ENCODE measurements around the gene PLCB1. TPM values are rescaled to one million over a fixed set of nuclear protein-coding genes. Genes with fewer than 3 reads are reported as not detected.

Gene PLCB1
- polyA plus RNA-seq, 6 donors from 2014 or later: 0.27 to 0.79 (median 0.54) TPM; not detected in 2

DNA sequence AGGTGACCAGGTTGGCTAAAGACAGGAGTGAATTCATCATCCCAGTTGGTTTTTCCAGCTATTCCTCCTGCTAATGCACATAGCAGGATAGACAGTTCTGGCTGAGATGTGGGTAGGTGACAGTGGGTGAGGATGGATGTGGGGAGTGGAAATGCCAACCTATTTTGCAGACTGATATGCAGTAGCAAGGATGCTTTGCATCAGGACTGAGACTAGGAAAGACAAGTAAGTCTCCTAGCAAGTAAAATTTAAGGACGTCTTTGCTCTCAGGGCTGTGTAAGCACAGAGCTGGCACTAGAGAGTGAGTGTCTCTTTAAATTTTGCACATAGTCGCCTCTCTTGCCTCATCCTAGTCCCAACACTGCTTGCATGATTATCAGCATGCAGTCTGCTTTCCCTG lies 568.7 kb downstream of the PLCB1 start:
- Mint-ChIP-seq H3K27ac (no peak overlapping the region), H3K4me1 (no peaks in the 10 kb centered on the region), H3K27me3 (peaks cover 0 to 7% (median 0%) of the 10 kb centered on the region in 3 donors), H3K4me3 (no peak overlapping the region), H3K36me3 (no peaks in the 10 kb centered on the region), H3K9me3 (peaks cover 0 to 3% (median 0%) of the 10 kb centered on the region in 7 donors)
- no peak for DNase-seq
- no peak for ATAC-seq (ENCODE audit: low read depth in 2 of 2)

DNA sequence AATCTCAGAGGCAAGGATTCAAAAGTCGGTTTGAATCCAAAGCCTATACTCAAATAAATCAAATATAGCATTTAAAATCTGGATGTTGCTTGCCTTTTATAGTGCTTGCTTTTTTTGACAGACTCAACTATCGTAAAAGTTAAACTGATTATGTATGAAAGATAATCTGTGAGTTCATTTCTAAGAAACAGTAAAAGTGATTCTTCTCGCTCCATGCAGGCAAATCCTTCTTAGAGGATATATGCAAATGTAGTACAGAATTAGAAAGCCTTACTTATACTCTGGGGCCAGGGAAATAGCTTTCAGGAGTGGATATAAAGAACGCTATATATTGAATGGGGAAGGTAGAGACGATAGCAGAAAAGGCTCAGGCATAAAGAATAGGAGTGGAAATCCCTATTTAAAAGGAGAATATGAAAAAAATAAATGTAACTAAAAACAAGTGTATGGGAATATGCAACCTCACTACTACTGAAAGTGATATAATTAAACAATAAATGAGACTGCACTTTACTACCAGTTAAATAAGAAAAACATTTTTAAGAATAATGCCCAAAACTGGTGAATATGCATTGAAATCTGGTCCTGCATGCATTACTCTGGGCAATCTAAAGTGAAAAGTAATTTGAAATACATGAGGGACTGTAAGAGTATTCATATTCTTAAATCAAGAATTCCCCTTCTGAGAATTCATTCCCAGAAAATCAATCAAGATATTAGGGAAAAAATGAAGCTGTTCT lies 575.1 kb downstream of the PLCB1 start:
- Mint-ChIP-seq H3K4me3 (no peak overlapping the region), H3K27ac (no peak overlapping the region), H3K27me3 (no peaks in the 10 kb centered on the region), H3K36me3 (no peaks in the 10 kb centered on the region), H3K4me1 (no peaks in the 10 kb centered on the region), H3K9me3 (peaks cover 0 to 3% (median 0%) of the 10 kb centered on the region in 7 donors)
- ATAC-seq (ENCODE audit: low read depth in 2 of 2) (no peak), DNase-seq (no peak)

DNA sequence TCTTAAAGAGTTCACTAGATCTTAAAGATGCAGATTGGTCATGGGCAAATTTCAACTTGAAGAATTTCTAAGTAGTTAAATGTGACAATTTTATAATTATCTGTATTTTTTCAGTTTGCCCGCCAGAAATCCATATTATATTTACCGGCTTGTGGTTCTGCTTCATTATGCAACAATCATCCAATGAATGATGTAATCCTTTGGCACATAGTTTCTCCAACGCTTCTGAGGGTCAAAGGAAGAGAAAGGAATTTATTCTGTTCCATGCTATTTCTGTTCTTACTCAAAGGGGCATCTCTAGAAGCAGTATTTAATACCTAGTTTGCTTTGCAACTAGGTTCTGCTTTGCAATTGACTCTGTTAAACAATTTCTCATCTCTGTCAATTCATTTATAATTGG lies 577.6 kb downstream of the PLCB1 start:
- Mint-ChIP-seq H3K27ac (no peak overlapping the region), H3K4me1 (no peaks in the 10 kb centered on the region), H3K4me3 (no peak overlapping the region), H3K36me3 (no peaks in the 10 kb centered on the region), H3K9me3 (peaks cover 0 to 3% (median 0%) of the 10 kb centered on the region in 7 donors), H3K27me3 (no peaks in the 10 kb centered on the region)
- ATAC-seq (ENCODE audit: low read depth in 2 of 2): no peak
- DNase-seq: no peak

DNA sequence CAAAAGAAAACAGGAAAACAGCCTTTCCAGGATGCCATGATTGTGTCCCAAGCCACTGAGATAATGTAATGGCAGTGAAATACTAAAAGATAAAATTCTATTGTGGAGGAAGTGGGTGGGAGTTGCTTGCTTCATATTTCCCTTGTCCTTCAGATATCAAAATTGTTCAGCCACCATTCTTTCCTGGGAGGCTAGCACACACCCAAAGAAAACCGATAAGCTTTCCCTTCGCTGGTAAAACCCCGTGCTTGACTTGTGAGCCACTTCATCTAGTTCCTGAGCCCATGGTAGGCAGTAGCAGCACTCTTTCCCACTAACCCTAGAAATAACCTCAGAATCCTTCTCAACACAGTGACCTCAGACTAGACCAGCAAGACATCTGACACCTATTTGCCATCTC lies 579.4 kb downstream of the PLCB1 start:
- no peak overlapping the region for H3K27ac Mint-ChIP-seq
- no peaks in the 10 kb centered on the region for H3K36me3 Mint-ChIP-seq
- H3K9me3 Mint-ChIP-seq: no peaks in the 10 kb centered on the region
- H3K4me3 Mint-ChIP-seq: no peak overlapping the region
- DNase-seq (no peak), ATAC-seq (ENCODE audit: low read depth in 2 of 2) (no peak)
- H3K27me3 Mint-ChIP-seq: no peaks in the 10 kb centered on the region
- H3K4me1 Mint-ChIP-seq: no peaks in the 10 kb centered on the region

DNA sequence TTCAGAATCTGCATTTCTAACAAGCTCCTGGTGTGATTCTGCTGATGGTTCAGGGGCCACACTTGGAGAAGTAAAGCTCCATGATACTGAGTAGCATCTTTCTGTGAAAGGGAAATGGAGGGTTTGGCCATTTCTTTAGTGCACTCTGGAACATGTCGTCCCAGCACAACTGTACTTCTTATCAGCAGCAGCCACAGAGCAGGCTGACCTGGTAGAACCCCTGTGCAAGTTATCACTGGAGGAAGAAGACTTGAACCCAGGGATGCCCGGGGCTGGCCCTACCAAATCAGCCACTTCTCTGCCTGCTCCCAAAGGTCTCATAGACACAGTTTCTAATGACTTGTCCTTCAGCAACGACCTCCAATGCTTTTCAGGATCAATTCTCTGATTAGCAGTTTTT lies 582.1 kb downstream of the PLCB1 start:
- ATAC-seq (ENCODE audit: low read depth in 2 of 2): no peak
- H3K9me3 Mint-ChIP-seq: no peaks in the 10 kb centered on the region
- no peaks in the 10 kb centered on the region for H3K27me3 Mint-ChIP-seq

DNA sequence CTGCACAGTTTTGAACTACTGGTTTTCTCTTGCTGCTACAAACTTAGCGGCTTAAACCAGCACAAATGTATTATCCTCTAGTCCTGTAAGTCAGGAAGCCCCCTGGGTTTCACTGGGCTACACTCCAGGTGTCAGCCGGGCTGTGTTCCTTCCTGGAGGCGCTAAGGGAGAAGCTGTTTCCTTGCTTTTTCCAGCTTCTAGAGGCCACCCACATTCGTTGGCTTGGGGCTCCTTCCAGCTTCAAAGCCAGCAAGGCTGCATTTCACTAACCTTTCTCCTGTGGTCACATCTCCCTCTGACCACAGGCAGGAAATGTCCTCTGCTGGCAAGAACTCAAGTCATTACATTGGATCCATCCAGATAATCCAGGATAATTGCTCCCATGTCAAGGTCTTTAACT lies 586.2 kb downstream of the PLCB1 start:
- no peaks in the 10 kb centered on the region for H3K36me3 Mint-ChIP-seq
- no peaks in the 10 kb centered on the region for H3K4me1 Mint-ChIP-seq
- ATAC-seq (ENCODE audit: low read depth in 2 of 2) (no peak), DNase-seq (no peak)
- H3K4me3 Mint-ChIP-seq: no peak overlapping the region
- H3K27me3 Mint-ChIP-seq: no peaks in the 10 kb centered on the region
- no peaks in the 10 kb centered on the region for H3K9me3 Mint-ChIP-seq
- no peak overlapping the region for H3K27ac Mint-ChIP-seq

More for the DNA sequence above, 582.1 kb downstream of the PLCB1 start:
- DNase-seq: no peak
- Mint-ChIP-seq H3K36me3 (no peaks in the 10 kb centered on the region), H3K4me1 (no peaks in the 10 kb centered on the region), H3K27ac (no peak overlapping the region), H3K4me3 (no peak overlapping the region)

DNA sequence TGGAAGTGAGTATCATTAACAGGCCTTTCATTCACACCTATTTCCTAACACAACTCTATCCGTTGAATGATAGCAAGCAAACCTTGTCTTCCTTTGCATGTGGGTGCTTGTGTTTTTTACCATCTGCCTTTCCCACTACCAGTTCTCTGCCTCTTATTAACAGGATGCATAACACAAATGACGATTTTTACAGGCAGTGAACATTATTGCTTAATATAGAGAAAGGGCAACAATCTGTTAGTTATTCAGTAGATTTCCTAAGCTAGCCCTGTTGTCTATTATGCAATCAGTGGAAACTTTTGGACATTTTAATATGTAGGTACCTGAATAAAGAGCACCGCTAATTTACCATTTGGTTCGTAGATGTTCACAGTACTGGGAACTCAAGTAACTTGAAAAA lies 588.0 kb downstream of the PLCB1 start:
- Mint-ChIP-seq H3K27ac (no peak overlapping the region), H3K4me1 (no peaks in the 10 kb centered on the region), H3K36me3 (no peaks in the 10 kb centered on the region), H3K4me3 (no peak overlapping the region), H3K27me3 (no peaks in the 10 kb centered on the region), H3K9me3 (no peaks in the 10 kb centered on the region)
- no peak for DNase-seq
- ATAC-seq (ENCODE audit: low read depth in 2 of 2): no peak

DNA sequence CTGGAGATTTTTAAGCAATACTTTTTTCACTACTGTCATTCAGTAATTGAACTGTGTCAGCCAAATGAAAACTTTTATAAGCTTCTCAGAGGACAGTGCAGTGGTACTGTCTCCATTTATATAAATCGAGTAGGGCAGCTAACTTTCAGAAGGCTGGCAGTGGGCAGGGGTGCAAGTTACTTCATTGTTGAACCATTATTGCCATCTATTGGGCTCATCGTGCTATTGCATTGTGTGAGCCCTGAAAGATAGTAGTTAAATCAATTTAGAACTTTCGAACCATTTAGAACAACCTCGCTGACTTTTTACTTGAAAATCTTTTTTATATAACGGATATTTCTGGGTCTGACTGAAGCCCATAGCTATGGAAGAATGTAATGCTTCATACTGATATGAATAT lies 589.0 kb downstream of the PLCB1 start:
- H3K27ac Mint-ChIP-seq: no peak overlapping the region
- no peaks in the 10 kb centered on the region for H3K27me3 Mint-ChIP-seq
- H3K4me1 Mint-ChIP-seq: no peaks in the 10 kb centered on the region
- no peak overlapping the region for H3K4me3 Mint-ChIP-seq
- DNase-seq (no peak), ATAC-seq (ENCODE audit: low read depth in 2 of 2) (peak in 1 of 2 donors; percentile 35)
- H3K36me3 Mint-ChIP-seq: no peaks in the 10 kb centered on the region
- H3K9me3 Mint-ChIP-seq: no peaks in the 10 kb centered on the region

DNA sequence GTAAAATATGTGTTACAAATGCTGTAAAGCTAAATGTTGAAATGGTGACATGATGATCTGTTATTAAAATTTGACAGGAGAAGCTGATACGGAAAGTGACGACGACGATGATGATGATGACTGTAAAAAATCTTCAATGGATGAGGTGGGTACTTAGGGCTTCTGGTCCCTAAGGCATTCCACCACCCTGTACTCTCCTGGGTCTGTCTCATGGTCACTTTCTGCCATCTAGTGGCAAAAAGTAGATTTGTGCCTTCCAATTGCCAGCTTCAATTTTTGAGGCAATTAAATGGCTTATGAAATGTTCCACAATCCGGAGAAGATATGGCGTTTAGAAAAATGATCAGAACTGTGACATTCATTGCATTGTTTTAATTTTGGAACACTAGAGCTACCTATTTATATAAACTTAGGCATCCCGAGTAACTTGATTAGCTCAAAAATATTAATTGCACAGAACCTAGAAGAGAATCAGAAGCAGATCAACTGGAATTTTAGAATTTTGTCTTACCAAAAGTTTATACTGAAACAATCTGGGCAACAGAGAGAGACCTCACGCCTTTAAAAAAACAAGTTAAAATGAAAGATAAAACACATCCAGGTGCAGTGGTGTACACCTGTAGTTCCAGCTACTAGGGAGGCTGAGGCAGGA lies 590.3 kb downstream of the PLCB1 start:
- Mint-ChIP-seq H3K36me3 (no peaks in the 10 kb centered on the region), H3K27ac (no peak overlapping the region), H3K27me3 (no peaks in the 10 kb centered on the region), H3K4me1 (no peaks in the 10 kb centered on the region), H3K4me3 (no peak overlapping the region), H3K9me3 (no peaks in the 10 kb centered on the region)
- DNase-seq (peak; percentile 30), ATAC-seq (ENCODE audit: low read depth in 2 of 2) (peak; percentile 33 to 35)

DNA sequence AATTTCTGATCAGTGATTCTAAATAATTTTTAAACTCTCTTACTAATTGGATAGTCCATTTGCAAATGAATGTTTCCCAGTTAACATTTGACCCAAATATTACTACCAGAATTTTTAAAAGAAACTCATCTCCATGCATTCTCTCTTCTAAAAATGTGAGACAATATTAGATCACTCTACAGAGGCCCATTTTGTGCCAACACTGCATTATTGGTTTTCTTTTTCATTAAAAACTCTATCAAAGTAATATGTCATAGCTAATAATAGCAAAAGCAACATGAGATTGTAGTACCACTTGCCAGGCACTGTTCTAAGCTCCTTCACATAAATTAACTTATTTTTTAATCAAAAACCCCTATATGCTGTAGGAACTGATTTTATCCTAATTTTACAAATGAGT lies 591.2 kb downstream of the PLCB1 start:
- no peaks in the 10 kb centered on the region for H3K4me1 Mint-ChIP-seq
- no peaks in the 10 kb centered on the region for H3K36me3 Mint-ChIP-seq
- no peaks in the 10 kb centered on the region for H3K27me3 Mint-ChIP-seq
- peak overlapping the region in 1 of 6 donors; percentile 60 for H3K27ac Mint-ChIP-seq
- H3K9me3 Mint-ChIP-seq: no peaks in the 10 kb centered on the region
- no peak for DNase-seq
- no peak for ATAC-seq (ENCODE audit: low read depth in 2 of 2)
- no peak overlapping the region for H3K4me3 Mint-ChIP-seq

DNA sequence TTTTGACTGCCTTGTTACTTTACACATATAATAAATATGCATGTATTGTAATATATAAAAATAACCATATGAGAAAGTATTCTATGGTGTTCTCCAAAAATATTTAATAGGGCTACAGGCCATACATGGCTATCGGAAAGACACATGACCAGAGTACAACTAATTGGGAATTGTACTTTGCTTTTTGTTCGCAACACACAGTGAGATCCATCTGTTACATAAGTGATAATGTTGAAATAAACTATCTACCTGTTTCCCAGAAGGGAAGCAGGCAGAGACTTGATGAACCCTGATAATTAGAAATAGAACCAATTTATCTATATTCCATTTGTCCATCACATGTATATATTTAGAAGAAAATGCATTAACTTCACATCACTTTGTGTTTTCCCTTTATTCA lies 592.8 kb downstream of the PLCB1 start:
- Mint-ChIP-seq H3K9me3 (no peaks in the 10 kb centered on the region), H3K4me1 (no peaks in the 10 kb centered on the region), H3K27me3 (no peaks in the 10 kb centered on the region), H3K4me3 (no peak overlapping the region), H3K36me3 (no peaks in the 10 kb centered on the region), H3K27ac (no peak overlapping the region)
- no peak for ATAC-seq (ENCODE audit: low read depth in 2 of 2)
- DNase-seq: no peak

DNA sequence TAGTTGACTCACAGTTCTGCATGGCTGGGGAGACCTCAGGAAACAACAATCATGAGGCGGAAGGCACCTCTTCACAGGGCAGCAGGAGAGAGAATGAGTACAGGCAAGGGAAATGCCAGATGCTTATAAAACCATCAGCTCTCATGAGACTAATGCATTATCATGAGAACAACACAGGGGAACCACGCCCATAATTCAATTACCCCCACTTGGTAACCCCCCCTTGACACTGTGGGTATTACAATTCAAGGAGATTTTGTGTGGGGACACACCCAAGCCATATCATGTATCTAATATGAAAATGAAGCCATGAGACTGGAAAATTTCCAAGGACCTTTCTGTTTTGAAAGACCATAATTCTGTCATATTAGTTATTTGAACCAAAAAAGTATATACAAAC lies 594.4 kb downstream of the PLCB1 start:
- no peak for DNase-seq
- H3K36me3 Mint-ChIP-seq: no peaks in the 10 kb centered on the region
- no peaks in the 10 kb centered on the region for H3K27me3 Mint-ChIP-seq
- no peaks in the 10 kb centered on the region for H3K4me1 Mint-ChIP-seq
- H3K27ac Mint-ChIP-seq: no peak overlapping the region
- no peak overlapping the region for H3K4me3 Mint-ChIP-seq
- no peaks in the 10 kb centered on the region for H3K9me3 Mint-ChIP-seq
- no peak for ATAC-seq (ENCODE audit: low read depth in 2 of 2)

DNA sequence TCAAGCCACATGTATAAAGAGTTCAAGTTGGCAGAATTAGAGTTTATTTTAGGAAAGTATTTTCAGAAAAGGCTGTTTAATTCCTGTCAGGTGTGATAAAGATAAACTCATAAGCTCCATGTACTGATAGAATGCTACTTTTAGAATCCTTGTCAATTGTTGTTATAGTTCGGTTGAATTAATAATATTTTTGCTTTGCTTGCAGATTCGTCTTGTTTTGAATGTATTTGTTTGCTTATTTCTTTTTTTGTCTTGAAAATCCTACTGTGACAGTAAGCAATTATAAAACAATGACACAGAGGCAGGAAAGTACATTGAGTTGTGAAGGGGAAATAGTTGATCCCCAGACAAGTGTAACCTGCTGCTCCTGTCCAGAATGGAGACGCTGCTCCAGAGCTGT lies 602.9 kb downstream of the PLCB1 start:
- H3K4me1 Mint-ChIP-seq: no peaks in the 10 kb centered on the region
- DNase-seq: no peak
- H3K27ac Mint-ChIP-seq: no peak overlapping the region

DNA sequence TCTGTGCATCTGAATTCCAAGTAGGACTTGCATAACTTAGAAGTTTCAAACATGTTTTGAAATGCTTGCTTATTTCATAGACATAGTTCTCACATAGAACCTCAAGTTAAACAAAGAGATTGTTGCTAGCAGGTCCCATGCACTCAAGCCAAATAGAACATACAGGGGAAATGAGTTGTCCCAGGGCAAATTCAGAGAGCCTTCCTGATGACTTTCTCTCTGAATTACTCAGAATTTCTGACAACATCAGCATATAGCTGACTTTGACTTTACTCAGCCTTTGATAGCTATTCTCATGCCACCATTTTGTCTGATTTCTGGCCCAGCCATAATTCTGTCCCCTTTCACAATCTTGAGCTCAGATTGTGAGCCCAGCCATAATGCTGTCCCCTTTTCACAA lies 603.6 kb downstream of the PLCB1 start:
- H3K9me3 Mint-ChIP-seq: peaks cover 0 to 7% (median 0%) of the 10 kb centered on the region in 7 donors
- ATAC-seq (ENCODE audit: low read depth in 2 of 2): no peak
- H3K4me3 Mint-ChIP-seq: no peak overlapping the region

More for the DNA sequence above, 602.9 kb downstream of the PLCB1 start:
- no peak for ATAC-seq (ENCODE audit: low read depth in 2 of 2)
- Mint-ChIP-seq H3K27me3 (no peaks in the 10 kb centered on the region), H3K36me3 (no peaks in the 10 kb centered on the region), H3K9me3 (peaks cover 0 to 7% (median 0%) of the 10 kb centered on the region in 7 donors), H3K4me3 (no peak overlapping the region)

More for the DNA sequence above, 603.6 kb downstream of the PLCB1 start:
- Mint-ChIP-seq H3K27ac (no peak overlapping the region), H3K27me3 (no peaks in the 10 kb centered on the region), H3K4me1 (no peaks in the 10 kb centered on the region), H3K36me3 (no peaks in the 10 kb centered on the region)
- no peak for DNase-seq
